H1 (cell line): ENCODE results near the gene FGGY. TPM values are rescaled to one million over a fixed set of nuclear protein-coding genes. Genes with fewer than 3 reads are reported as not detected.

Source experiments
- CTCF ChIA-PET: fragments of 300-600 bp; sonication (Branson Sonifier 250); formaldehyde crosslinking; loops from one replicate; lab custom pipeline; 2021; ENCODE audit not compliant: partially characterized antibody; lab: Charles Lee
- POLR2A ChIA-PET: fragments of 300-600 bp; sonication (Branson Sonifier 250); formaldehyde crosslinking; loops from one replicate; lab custom pipeline; 2021; ENCODE audit warnings: inconsistent platforms; ENCODE audit not compliant: partially characterized antibody; lab: Charles Lee
- DNase-seq, 2 experiments: peaks; one replicate each; pipeline versions ENCODE4 v3.0.0 to v3.0.0-alpha.2; 2010 to 2022; ENCODE audit warnings: low spot score in 2 of 2, low read depth in 1 of 2, mixed read lengths in 1 of 2
- FAIRE-seq: peaks from 2 replicates; lab custom pipeline; 2011; peaks lifted over from hg19 to GRCh38; lab: Jason Lieb, UNC
- H2AFZ ChIP-seq: 2 replicates; pipeline ENCODE4 v1.8.1; 2012; ENCODE audit warnings: low read length, inconsistent platforms
- H2AK5ac ChIP-seq: 2 replicates; pipeline ENCODE4 v1.6.1; 2013; ENCODE audit warnings: low read depth, low read length
- H2BK120ac ChIP-seq: replicated peaks from 2 replicates; pipeline ENCODE3; 2013; ENCODE audit warnings: low read depth, low read length, inconsistent platforms
- H2BK12ac ChIP-seq: 2 replicates; pipeline ENCODE4 v1.6.1; 2013; ENCODE audit warnings: low read depth, low read length
- H2BK15ac ChIP-seq: 2 replicates; pipeline ENCODE4 v1.6.1; 2013; ENCODE audit warnings: low read length
- H2BK20ac ChIP-seq: 2 replicates; pipeline ENCODE4 v1.6.1; 2013; ENCODE audit warnings: low read length
- H2BK5ac ChIP-seq: 2 replicates; pipeline ENCODE4 v1.6.1; 2013; ENCODE audit warnings: low read depth, low read length
- H3K14ac ChIP-seq: 2 replicates; pipeline ENCODE4 v1.6.1; 2013; ENCODE audit warnings: inconsistent platforms; ENCODE audit not compliant: insufficient read length
- H3K18ac ChIP-seq: 2 replicates; pipeline ENCODE4 v1.6.1; 2013; ENCODE audit warnings: low read length; ENCODE audit errors: extremely low read depth
- H3K23ac ChIP-seq: 2 replicates; pipeline ENCODE4 v1.6.1; 2013; ENCODE audit warnings: inconsistent platforms; ENCODE audit not compliant: insufficient read length
- H3K23me2 ChIP-seq: 2 replicates; pipeline ENCODE4 v1.6.1; 2013; ENCODE audit warnings: low read depth, low read length
- H3K27ac ChIP-seq: 2 replicates; pipeline ENCODE4 v1.6.1; 2011; ENCODE audit warnings: low read depth, low read length, inconsistent platforms
- H3K27me3 ChIP-seq, 4 experiments: replicated peaks in 1 of 4; 1 replicate in 1 of 4; 2 replicates in 3 of 4; pipeline versions ENCODE4 v1.6.1 to v1.8.1; 2011 to 2013; ENCODE audit warnings: low read length in 3 of 4, mild to moderate bottlenecking in 3 of 4, inconsistent platforms in 2 of 4, mixed read lengths in 2 of 4, moderate library complexity in 1 of 4; ENCODE audit not compliant: control insufficient read depth in 3 of 4, insufficient read depth in 3 of 4; ENCODE audit errors: extremely low read depth in 1 of 4
- H3K36me3 ChIP-seq, 4 experiments: 2 replicates each; pipeline versions ENCODE4 v1.6.1 to v1.8.1; 2011 to 2013; ENCODE audit warnings: mild to moderate bottlenecking in 4 of 4, low read length in 3 of 4, moderate library complexity in 2 of 4, control low read depth in 1 of 4, inconsistent platforms in 1 of 4; ENCODE audit not compliant: insufficient read depth in 4 of 4, control insufficient read depth in 2 of 4
- H3K4ac ChIP-seq: replicated peaks from 2 replicates; pipeline ENCODE3; 2013; ENCODE audit warnings: low read length, low read depth, mixed read lengths, inconsistent platforms; ENCODE audit not compliant: insufficient read length
- H3K4me1 ChIP-seq, 4 experiments: replicated peaks in 1 of 4; 1 replicate in 1 of 4; 2 replicates in 3 of 4; pipeline versions ENCODE4 v1.6.1 to v1.8.1; 2011 to 2013; ENCODE audit warnings: low read length in 3 of 4, inconsistent platforms in 2 of 4, mixed read lengths in 1 of 4; ENCODE audit not compliant: insufficient read depth in 4 of 4, control insufficient read depth in 3 of 4
- H3K4me2 ChIP-seq, 2 experiments: 2 replicates each; pipeline versions ENCODE4 v1.6.1 to v1.8.1; 2011 to 2013; ENCODE audit warnings: low read depth in 2 of 2, low read length in 2 of 2, control low read depth in 1 of 2, inconsistent platforms in 1 of 2, mild to moderate bottlenecking in 1 of 2; ENCODE audit not compliant: insufficient read depth in 1 of 2
- H3K4me3 ChIP-seq, 4 experiments: fragments of 200-600, 300-600 bp in 1 of 4; sonication (generic), shearing (Covaris generic), sonication (Bioruptor Twin) in 1 of 4; 2 replicates each; pipeline versions ENCODE4 v1.5.1 to v1.8.1; 2011 to 2016; ENCODE audit warnings: low read length in 4 of 4, low read depth in 3 of 4, control low read depth in 2 of 4, inconsistent platforms in 2 of 4, mild to moderate bottlenecking in 2 of 4, mixed read lengths in 1 of 4, moderate library complexity in 1 of 4; ENCODE audit not compliant: insufficient read depth in 2 of 4; ENCODE audit errors: extremely low read depth in 1 of 4
- H3K56ac ChIP-seq: replicated peaks from 2 replicates; pipeline ENCODE3; 2013; ENCODE audit warnings: low read depth, mild to moderate bottlenecking, mixed read lengths, low read length, inconsistent platforms; ENCODE audit not compliant: insufficient read length
- H3K79me1 ChIP-seq: 2 replicates; pipeline ENCODE4 v1.6.1; 2013; ENCODE audit warnings: low read depth, low read length, control low read depth
- H3K79me2 ChIP-seq, 2 experiments: 2 replicates each; pipeline versions ENCODE4 v1.6.1 to v1.8.1; 2012 to 2013; ENCODE audit warnings: low read length in 2 of 2, mild to moderate bottlenecking in 2 of 2, inconsistent platforms in 1 of 2; ENCODE audit not compliant: insufficient read depth in 2 of 2, control insufficient read depth in 1 of 2
- H3K9ac ChIP-seq, 4 experiments: replicated peaks in 1 of 4; 1 replicate in 1 of 4; 2 replicates in 3 of 4; pipeline versions ENCODE4 v1.6.1 to v1.8.1; 2011 to 2013; ENCODE audit warnings: low read depth in 3 of 4, low read length in 3 of 4, control low read depth in 2 of 4, mild to moderate bottlenecking in 2 of 4, moderate library complexity in 2 of 4, inconsistent platforms in 1 of 4; ENCODE audit errors: extremely low read depth in 1 of 4
- H3K9me3 ChIP-seq, 2 experiments: 2 replicates each; pipeline versions ENCODE4 v1.6.1 to v1.8.1; 2012 to 2013; ENCODE audit warnings: mild to moderate bottlenecking in 2 of 2, moderate library complexity in 2 of 2, control low read depth in 1 of 2, inconsistent platforms in 1 of 2, low read depth in 1 of 2, low read length in 1 of 2, mixed read lengths in 1 of 2; ENCODE audit not compliant: insufficient read depth in 2 of 2
- H4K20me1 ChIP-seq, 2 experiments: replicated peaks in 1 of 2; 2 replicates each; pipeline versions ENCODE3 to v1.8.1; 2011 to 2013; ENCODE audit warnings: inconsistent platforms in 2 of 2, low read length in 2 of 2, mild to moderate bottlenecking in 1 of 2; ENCODE audit not compliant: insufficient read depth in 2 of 2, control insufficient read depth in 1 of 2
- H4K5ac ChIP-seq: 2 replicates; pipeline ENCODE4 v1.6.1; 2013; ENCODE audit warnings: low read length, low read depth, mixed read lengths, inconsistent platforms; ENCODE audit not compliant: insufficient read length
- H4K8ac ChIP-seq: 2 replicates; pipeline ENCODE4 v1.8.0; 2013; ENCODE audit warnings: mild to moderate bottlenecking, moderate library complexity, low read length, inconsistent platforms; ENCODE audit not compliant: insufficient read depth; ENCODE audit errors: extremely low read depth
- H4K91ac ChIP-seq: replicated peaks from 2 replicates; pipeline ENCODE3; 2013; ENCODE audit warnings: low read length, mixed read lengths, inconsistent platforms; ENCODE audit not compliant: insufficient read length
- CBX5 ChIP-seq: fragments of 300-800, 300-1000 bp; sonication (generic); IDR thresholded peaks from 2 replicates; pipeline ENCODE4 v1.7.1; 2016; ENCODE audit warnings: antibody characterized with exemption, low read length, low read depth
- WGBS, 2 experiments: shearing (Covaris generic) in 1 of 2; methylation state at CpG; one replicate each; pipeline versions ENCODE4 v1.1.6 to v1.1.7; 2013 to 2015; ENCODE audit warnings: low lambda C conversion rate in 2 of 2, mixed read lengths in 2 of 2, inconsistent platforms in 1 of 2, low coverage in 1 of 2, missing lambda C conversion rate in 1 of 2; ENCODE audit not compliant: insufficient replicate concordance in 2 of 2, insufficient coverage in 1 of 2, insufficient read length in 1 of 2; ENCODE audit errors: extremely low coverage in 1 of 2, missing lambda C conversion rate in 1 of 2; 5-methylcytosine and 5-hydroxymethylcytosine counted together
- polyA plus RNA-seq, 7 experiments: library from polyadenylated mRNA; depleted of rRNA in 3 of 7; stranded (reverse) in 5 of 7; unstranded in 2 of 7; fragments of >200 nt in 5 of 7; fragments of 200-250 nt in 2 of 7; gene quantifications; 1 replicate in 5 of 7; 2 replicates in 1 of 7; 4 replicates in 1 of 7; pipeline versions ENCODE4 v1.2.1 to v1.2.3, GENCODE V29; 2011 to 2013; ENCODE audit warnings: missing spikeins in 2 of 7, mixed read lengths in 2 of 7
- total RNA-seq: library from RNA; stranded (reverse); fragmentation: NEBNext Ultra II Directional; extraction: Animal tissue kit (Norgen Biotek cat#: 25700); gene quantifications from 2 replicates; pipeline ENCODE4 v1.2.1, GENCODE V29; 2021

FGGY gene
- total and polyA plus RNA-seq, 2 of the 8 experiments (the other 6 are each of a cell fraction or from before 2014, with no cell fraction given): 10.3 to 12.5 TPM

DNA sequence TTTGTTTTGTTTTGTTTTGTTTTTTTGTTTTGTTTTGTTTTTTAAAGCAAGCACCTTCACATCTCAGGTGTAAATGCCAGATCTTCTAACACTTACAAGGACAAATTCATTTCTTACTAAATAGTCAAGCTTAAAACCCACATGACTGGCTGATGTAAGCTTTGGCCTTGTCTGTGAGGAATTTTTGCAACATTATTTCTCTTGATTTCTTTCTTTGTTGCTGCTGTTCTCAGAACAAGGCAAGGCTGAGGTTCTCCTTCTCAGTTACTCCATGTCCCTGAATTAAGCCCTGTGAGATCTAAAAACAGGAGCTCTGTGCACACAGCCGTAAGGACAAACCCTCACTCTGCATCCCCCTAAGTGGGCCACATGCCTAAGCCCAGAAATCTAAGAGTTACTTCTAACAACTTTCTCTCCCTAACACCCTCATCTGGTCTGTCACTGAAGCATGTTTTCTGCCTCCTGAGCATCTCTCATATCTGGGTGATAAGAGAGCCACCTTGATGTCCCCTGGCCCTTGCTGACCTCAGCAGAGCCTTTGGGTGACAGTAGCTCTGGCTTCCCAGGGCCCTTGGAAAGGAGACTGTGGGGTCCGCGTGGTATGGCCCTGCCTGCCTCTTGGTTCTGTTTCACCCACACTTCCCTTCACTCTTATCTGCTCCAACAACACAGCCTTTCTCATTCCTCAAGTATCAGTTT, 436.7 kb downstream of the FGGY start:
- no peak overlapping the region for H3K23ac ChIP-seq
- no peaks in the 10 kb centered on the region for H4K20me1 ChIP-seq
- H3K4ac ChIP-seq: no peak overlapping the region
- no peak overlapping the region for H2AK5ac ChIP-seq
- H3K18ac ChIP-seq: no peak overlapping the region
- H4K5ac ChIP-seq: no peak overlapping the region
- H2BK15ac ChIP-seq: no peak overlapping the region
- POLR2A ChIA-PET: interaction anchor here (0.6 to 1.0 kb wide), 3 partner anchors 15 to 1018 kb away, joined by 3 to 4 read pairs (median 3); no protein-coding TSS in a partner anchor
- H3K27ac ChIP-seq: no peak overlapping the region
- FAIRE-seq (no peak), DNase-seq (no peak)
- H3K56ac ChIP-seq: no peak overlapping the region
- CTCF ChIA-PET: interaction anchor here (2.7 kb wide), 1 partner anchor 26 kb away, joined by 8 read pairs; no protein-coding TSS in a partner anchor
- no peak overlapping the region for H2BK20ac ChIP-seq
- H3K27me3 ChIP-seq: no peaks in the 10 kb centered on the region
- no peak overlapping the region for H2BK5ac ChIP-seq
- H3K79me1 ChIP-seq: no peaks in the 10 kb centered on the region
- no peaks in the 10 kb centered on the region for H3K36me3 ChIP-seq
- no peak overlapping the region for H3K9ac ChIP-seq
- 100% methylated on average over 3 of the region's 3 CpGs; no CpG with 5 or more reads in 1 of the 2 experiments for WGBS, 2 experiments
- H2AFZ ChIP-seq: no peak overlapping the region
- H3K23me2 ChIP-seq: no peaks in the 10 kb centered on the region
- no peak overlapping the region for H3K4me2 ChIP-seq
- H3K4me3 ChIP-seq: no peak overlapping the region
- H4K91ac ChIP-seq: no peak overlapping the region
- no peak overlapping the region for H2BK12ac ChIP-seq
- no peak overlapping the region for H3K14ac ChIP-seq
- no peak overlapping the region for H2BK120ac ChIP-seq
- no peak for TF ChIP-seq CBX5
- TF ChIP-seq, all 59 proteins: peak for 0
- H3K4me1 ChIP-seq: 0 out of 7 replicates have a peak, but pooled peaks cover 0 to 4% (median 0%) of the 10 kb centered on the region in 4 experiments
- peaks cover 18 to 21% of the 10 kb centered on the region in 2 experiments; a peak in 3 of 4 replicates for H3K9me3 ChIP-seq
- H4K8ac ChIP-seq: no peak overlapping the region
- H3K79me2 ChIP-seq: no peaks in the 10 kb centered on the region
